ENCODE measurements around the gene DNAH14. TPM values are rescaled to one million over a fixed set of nuclear protein-coding genes. Genes with fewer than 3 reads are reported as not detected.

The DNAH14 gene
- total RNA-seq, 1 experiment from 2014 or later = 33.2 TPM

DNA sequence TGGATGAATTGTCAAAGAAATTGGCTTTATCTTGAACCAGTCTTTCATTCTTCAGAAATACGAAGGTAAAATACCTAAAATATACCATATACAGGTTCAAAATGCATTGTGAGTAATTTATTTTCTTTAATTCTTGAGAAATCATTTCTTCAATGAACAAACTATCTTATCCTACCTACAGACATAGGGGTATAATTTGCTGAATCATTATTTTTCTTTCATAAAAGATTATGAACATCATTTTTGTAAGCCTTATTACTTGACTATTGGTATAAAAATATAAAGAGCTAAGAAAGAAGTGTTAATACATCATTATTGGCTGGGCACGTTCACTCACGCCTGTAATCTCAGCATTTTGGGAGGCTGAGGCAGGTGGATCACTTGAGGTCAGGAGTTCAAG lies 167.7 kb downstream of the DNAH14 start:
- ATAC-seq (no peak), DNase-seq (ENCODE audit: low read depth, low spot score) (no peak)
- TF ChIP-seq SRF (IDR thresholded peaks at IDR 0.05; ENCODE audit: low read depth) (no peak), ZFX (IDR thresholded peaks at IDR 0.05) (no peak), ZNF274 (IDR thresholded peaks at IDR 0.05; ENCODE audit: low read depth, low read length) (no peak), TCF7L2 (IDR thresholded peaks at IDR 0.05; ENCODE audit: borderline replicate concordance, extremely low read depth, insufficient read depth, insufficient read length) (no peak), EZH2 (IDR thresholded peaks at IDR 0.05) (no peak), POLR2A (IDR thresholded peaks at IDR 0.05; ENCODE audit: borderline replicate concordance, extremely low read depth, insufficient read depth, insufficient read length) (no peak), POLR2AphosphoS5 (IDR thresholded peaks at IDR 0.05; ENCODE audit: low read depth, low read length) (no peak), ELF1 (IDR thresholded peaks at IDR 0.05; ENCODE audit: borderline replicate concordance, low read depth) (no peak), CEBPB (IDR thresholded peaks at IDR 0.05; ENCODE audit: low read depth) (no peak), FOSL1 (IDR thresholded peaks at IDR 0.05; ENCODE audit: low read depth) (no peak), JUND (IDR thresholded peaks at IDR 0.05) (no peak), EZH2phosphoT487 (IDR thresholded peaks at IDR 0.05; ENCODE audit: borderline replicate concordance) (no peak), RAD21 (IDR thresholded peaks at IDR 0.05; ENCODE audit: low read depth) (no peak), EGR1 (IDR thresholded peaks at IDR 0.05; ENCODE audit: low read depth) (no peak), SP1 (IDR thresholded peaks at IDR 0.05; ENCODE audit: low read depth) (no peak)
- TF ChIP-seq, protein P1, sequence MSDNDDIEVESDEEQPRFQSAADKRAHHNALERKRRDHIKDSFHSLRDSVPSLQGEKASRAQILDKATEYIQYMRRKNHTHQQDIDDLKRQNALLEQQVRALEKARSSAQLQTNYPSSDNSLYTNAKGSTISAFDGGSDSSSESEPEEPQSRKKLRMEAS (IDR thresholded peaks at IDR 0.05) = no peak
- TF ChIP-seq, protein P2, sequence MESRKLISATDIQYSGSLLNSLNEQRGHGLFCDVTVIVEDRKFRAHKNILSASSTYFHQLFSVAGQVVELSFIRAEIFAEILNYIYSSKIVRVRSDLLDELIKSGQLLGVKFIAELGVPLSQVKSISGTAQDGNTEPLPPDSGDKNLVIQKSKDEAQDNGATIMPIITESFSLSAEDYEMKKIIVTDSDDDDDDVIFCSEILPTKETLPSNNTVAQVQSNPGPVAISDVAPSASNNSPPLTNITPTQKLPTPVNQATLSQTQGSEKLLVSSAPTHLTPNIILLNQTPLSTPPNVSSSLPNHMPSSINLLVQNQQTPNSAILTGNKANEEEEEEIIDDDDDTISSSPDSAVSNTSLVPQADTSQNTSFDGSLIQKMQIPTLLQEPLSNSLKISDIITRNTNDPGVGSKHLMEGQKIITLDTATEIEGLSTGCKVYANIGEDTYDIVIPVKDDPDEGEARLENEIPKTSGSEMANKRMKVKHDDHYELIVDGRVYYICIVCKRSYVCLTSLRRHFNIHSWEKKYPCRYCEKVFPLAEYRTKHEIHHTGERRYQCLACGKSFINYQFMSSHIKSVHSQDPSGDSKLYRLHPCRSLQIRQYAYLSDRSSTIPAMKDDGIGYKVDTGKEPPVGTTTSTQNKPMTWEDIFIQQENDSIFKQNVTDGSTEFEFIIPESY (IDR thresholded peaks at IDR 0.05; ENCODE audit: extremely low read depth, insufficient replicate concordance, low read length) = no peak
- H3K79me2 ChIP-seq (ENCODE audit: insufficient read depth, low read length) = no peaks in the 10 kb centered on the region
- H3K9ac ChIP-seq (ENCODE audit: low read length) = no peak overlapping the region
- no peaks in the 10 kb centered on the region for H3K27me3 ChIP-seq (ENCODE audit: insufficient read depth, low read length)
- H3K36me3 ChIP-seq (ENCODE audit: control insufficient read depth in 1 of 2, insufficient read depth in 2 of 2, low read length in 2 of 2) = no peaks in the 10 kb centered on the region
- no peaks in the 10 kb centered on the region for H3K9me3 ChIP-seq (ENCODE audit: control insufficient read depth in 1 of 2, insufficient read depth in 1 of 2, low read depth in 1 of 2, low read length in 2 of 2)
- no peaks in the 10 kb centered on the region for H3K4me1 ChIP-seq (ENCODE audit: control insufficient read depth in 1 of 2, insufficient read depth in 2 of 2, low read length in 2 of 2)
- ChIA-PET RAD21 (ENCODE audit: low non-redundant PET in 1 of 2, low total read pairs in 2 of 2, uncharacterized antibody in 2 of 2, unreplicated experiment in 2 of 2) (no interaction called here), POLR2A (no interaction called here), CTCF (no interaction called here)
- BruUV-seq (replicated peaks) = no TSS peak
- no peak overlapping the region for H3K27ac ChIP-seq (ENCODE audit: low read depth, low read length)
- H2AFZ ChIP-seq (ENCODE audit: low read depth, low read length, poor library complexity, severe bottlenecking) = no peak overlapping the region
- H3K4me2 ChIP-seq (ENCODE audit: low read length) = no peak overlapping the region
- H3K9me2 ChIP-seq (ENCODE audit: insufficient read depth) = no peaks in the 10 kb centered on the region
- intact Hi-C loops (cut with micrococcal nuclease) = no loop called here
- no peak overlapping the region for H3K4me3 ChIP-seq (replicated peaks in 1 of 2; ENCODE audit: low read depth in 1 of 2, low read length in 2 of 2)
- no peaks in the 10 kb centered on the region for H4K20me1 ChIP-seq (ENCODE audit: insufficient read depth)
